ENCODE results near the gene KSR2.
A peak's percentile ranks its signal among the peaks of the same experiment; 100 is the strongest.
"Not testable (repeated sequence)": the region's sequence is repeated elsewhere in the genome, so short reads cannot be mapped to it uniquely, and the experiment has no call there.

KSR2 gene

GRCh38 chr12:117890644-117891043 lies 78.1 kb downstream of the KSR2 start:
- DNase-seq (ENCODE audit: low read depth in 2 of 2) = no peak

- no peak for DNase-seq (ENCODE audit: low read depth in 2 of 2)
Measured at GRCh38 chr12:117890137-117890536, 78.7 kb downstream of the KSR2 start.

- DNase-seq (ENCODE audit: low read depth in 2 of 2) = no peak
Measured at GRCh38 chr12:117889098-117889497, 79.7 kb downstream of the KSR2 start.

GRCh38 chr12:117885211-117885610 lies 83.6 kb downstream of the KSR2 start:
- no peak for DNase-seq (ENCODE audit: low read depth in 2 of 2)

DNA sequence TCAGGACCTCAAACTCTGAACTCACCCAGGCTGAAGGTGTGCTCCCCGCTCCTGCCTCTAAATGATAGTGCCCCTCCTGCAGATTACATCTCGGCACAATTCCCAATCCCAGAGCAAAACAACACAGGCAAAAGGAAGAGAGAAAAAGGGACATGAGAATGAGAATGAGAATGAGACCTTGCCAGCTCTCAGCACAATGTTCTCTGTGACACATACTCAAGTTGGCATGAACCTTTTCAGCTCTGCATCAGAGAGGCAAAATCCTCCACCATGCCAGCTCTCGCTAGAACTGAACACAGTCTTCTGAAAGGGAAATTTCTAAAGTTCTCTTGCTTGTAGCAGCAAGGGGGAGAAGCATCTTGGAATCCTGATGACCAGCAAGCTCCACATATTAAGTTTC lies 84.6 kb downstream of the KSR2 start:
- DNase-seq (ENCODE audit: low read depth in 2 of 2) = no peak

DNA sequence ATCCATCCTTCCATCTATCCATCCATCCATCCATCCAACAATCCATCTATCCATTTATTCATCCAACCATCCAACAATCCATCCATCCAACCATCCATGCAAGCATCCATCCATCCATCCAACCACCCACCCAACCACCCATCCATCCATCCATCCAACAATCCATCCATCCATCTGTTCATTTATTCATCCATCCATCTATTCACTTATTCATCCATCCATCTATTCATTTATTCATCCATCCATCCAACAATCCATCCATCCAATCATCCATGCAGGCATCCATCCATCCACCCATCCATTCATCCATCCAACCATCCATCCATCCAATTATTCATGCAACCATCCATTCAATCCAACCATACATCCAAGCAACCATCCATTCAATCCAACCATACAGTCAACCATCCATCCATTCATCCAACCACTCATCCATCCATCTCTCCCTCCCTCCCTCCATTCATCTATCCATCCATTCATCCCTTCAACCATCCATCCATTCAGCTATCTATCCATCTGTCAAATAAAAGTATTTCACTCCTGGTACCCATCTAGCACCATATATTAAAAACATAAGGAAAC lies 86.1 kb downstream of the KSR2 start:
- no peak for DNase-seq (ENCODE audit: low read depth in 2 of 2)

DNA sequence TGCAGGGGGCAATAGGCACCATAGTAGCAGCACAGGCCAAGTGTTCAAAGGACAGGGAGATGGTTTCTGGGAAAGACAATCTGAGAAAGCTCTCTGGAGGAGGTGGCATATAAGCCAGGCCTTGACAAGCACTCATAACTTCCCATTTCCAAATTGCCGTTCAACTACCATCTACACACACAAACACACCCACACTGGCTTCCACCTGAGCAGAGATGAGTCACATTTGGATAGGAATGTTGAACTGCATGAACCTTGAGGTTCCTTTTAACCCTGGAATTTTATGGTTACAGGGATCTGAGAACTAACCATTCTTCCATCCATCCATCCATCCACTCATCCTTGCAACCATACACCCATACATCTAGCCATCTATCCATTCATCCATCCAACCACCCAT lies 86.6 kb downstream of the KSR2 start:
- DNase-seq (ENCODE audit: low read depth in 2 of 2) = no peak

GRCh38 chr12:117881517-117881916 lies 87.3 kb downstream of the KSR2 start:
- DNase-seq (ENCODE audit: low read depth in 2 of 2) = no peak

DNA sequence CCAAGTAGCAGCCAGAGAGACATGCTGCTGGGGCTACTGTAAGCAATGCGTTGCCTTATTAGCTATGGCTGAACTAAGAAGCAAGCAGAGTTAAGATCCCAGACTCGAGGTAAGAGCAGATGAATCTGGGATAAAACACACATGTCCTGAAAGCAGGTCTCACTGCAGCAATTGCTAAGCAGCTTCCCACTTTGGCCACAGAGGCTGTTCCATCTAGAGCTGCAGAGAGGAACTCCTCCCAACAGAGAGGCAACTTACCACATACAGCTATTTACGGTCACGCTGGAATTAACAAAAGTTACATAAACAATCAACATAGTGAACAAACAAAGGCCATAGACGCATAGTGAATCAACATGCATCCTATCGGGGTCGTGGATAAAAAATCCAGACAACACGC lies 90.2 kb downstream of the KSR2 start:
- no peak for DNase-seq (ENCODE audit: low read depth in 2 of 2)

- DNase-seq (ENCODE audit: low read depth in 2 of 2) = no peak
Measured at GRCh38 chr12:117876436-117876816, 92.4 kb downstream of the KSR2 start.

DNA sequence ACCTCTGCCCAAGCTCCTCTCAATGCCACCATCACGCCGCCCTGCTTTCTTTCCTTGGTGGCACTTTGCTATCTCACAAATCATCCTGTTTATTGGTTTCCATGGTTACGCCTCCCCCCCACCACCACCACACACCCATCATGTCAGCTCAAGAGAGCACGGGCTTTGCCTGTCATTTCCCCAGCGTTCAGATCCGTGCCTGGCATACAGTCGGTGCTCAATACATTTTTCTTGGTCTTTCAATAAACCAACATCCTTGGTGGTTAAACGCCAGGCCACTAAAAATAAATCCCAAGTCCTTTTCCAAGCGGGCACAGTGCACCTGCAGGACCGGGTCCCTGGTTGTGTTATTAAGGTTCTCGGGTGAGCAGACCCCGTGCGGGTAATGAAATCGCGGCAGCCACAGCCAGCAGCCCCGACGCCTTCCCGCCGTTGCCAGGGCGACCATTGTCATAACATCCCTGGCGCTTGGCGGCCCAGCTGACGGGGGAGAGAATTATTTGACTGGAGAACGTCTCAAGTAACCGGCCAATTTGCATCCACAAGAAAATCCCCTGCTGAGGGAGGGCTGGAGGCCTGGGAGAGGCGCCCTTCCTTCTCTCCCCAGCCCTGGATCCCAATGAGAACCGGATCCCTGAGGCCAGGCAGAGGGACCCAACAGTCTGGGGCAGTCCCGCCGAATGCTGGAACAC lies 92.9 kb downstream of the KSR2 start:
- DNase-seq (ENCODE audit: low read depth in 2 of 2) = peak in 1 of 2 donors; percentile 21

- peak; percentile 49 to 61 for DNase-seq (ENCODE audit: low read depth in 2 of 2)
Measured at GRCh38 chr12:117874842-117875434, 93.9 kb downstream of the KSR2 start.

DNA sequence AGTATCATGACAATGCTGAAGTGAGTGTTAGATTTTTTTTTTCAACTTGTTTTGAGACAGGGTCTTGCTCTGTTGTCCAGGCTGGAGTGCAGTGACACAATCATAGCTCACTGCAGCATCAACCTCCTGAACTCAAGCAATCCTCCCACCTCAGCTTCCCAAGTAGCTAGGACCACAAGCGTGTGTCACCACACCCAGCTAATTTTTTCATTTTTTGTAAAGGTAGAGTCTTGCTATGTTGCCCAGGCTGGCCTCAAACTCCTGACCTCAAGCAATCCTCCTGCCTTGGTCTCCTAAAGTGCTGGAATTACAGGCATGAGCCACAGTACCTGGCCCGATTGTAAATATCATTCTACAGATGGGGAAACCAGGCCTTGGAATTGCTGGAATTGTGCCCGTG lies 94.6 kb downstream of the KSR2 start:
- not testable (repeated sequence) for DNase-seq (ENCODE audit: low read depth in 2 of 2)

DNA sequence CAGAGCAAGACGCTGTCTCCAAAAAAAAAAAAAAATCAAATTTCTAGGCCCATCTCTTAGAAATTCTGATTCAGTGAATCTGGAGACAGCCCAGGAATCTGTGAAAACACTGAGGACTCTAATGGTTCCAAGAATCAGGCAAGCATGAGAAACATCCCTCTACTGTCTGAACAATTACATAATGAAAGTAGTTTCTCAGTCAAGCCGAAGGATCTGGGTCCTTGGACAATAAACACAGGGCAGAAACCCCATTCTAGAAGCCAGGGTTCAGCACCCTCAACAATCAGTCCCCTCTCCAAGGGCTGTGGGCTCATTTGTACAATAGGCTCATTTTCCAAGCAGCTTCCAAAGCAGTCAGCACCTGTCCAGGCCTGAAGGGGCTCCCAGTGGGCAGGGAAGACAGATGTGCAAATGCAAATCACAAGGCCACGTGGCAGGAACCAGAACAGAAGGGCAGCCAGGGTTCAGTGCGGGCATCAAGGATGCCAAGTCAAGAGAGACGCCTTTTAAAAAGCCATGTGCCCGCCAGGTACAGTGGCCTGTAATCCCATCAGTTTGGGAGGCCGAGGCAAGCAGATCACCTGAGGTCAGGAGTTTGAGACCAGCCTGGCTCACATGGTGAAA lies 96.1 kb downstream of the KSR2 start:
- no peak for DNase-seq (ENCODE audit: low read depth in 2 of 2)

DNA sequence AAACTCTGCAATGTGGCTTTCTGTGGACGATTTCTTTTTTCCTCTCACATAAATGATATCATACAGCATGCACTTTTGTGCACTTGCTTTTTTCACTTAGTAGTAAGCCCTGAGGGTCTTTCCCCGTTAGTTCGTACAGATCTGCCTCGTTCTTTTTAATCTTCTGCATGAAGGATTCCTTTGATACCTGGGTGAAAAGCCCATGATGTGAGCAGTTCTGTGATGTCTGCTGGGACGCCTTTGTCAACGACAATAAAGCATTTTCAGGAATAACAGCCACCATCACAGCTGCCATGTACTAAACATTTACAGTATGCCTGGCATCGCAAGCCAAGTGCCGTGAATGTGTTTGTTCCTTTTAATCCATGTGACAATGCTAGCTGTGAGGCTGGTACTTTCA lies 99.2 kb downstream of the KSR2 start:
- DNase-seq (ENCODE audit: low read depth in 2 of 2) = no peak

- DNase-seq (ENCODE audit: low read depth in 2 of 2) = no peak
Measured at GRCh38 chr12:117867348-117867747, 101.4 kb downstream of the KSR2 start.

GRCh38 chr12:117865505-117865904 lies 103.3 kb downstream of the KSR2 start:
- no peak for DNase-seq (ENCODE audit: low read depth in 2 of 2)

DNA sequence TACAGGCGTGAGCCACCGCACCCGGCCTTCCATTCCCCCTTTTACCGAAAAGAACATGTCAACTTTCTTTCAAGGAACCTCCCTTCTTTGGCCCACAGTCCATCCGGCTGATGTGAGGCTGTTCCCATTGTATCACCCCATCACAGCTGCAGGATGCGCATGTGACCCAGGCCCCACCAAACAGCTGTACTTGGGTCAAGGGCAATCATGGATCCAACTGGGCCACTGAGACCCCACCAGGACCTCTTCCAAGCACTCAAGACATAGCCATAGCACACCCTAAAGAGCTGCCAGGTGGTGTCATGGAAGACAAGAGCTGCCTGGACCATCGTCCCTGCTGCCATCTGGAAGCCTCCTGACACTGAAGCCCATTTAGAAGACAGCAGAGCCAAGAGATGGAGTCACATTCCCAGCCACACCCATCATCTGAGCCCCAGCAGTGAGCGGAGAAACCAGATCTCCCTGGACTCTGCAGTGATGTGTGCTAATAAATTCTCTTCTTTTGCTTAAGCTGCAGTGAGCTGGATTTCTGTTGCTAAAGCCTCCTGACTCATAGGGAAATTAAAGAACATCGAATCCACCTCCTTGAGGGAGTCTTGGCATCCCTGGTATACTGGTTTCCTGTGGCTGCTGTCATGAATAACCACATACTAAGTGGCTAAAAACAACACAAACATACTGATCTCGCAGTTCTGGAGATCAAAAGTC lies 105.6 kb downstream of the KSR2 start:
- DNase-seq (ENCODE audit: low read depth in 2 of 2) = no peak

DNA sequence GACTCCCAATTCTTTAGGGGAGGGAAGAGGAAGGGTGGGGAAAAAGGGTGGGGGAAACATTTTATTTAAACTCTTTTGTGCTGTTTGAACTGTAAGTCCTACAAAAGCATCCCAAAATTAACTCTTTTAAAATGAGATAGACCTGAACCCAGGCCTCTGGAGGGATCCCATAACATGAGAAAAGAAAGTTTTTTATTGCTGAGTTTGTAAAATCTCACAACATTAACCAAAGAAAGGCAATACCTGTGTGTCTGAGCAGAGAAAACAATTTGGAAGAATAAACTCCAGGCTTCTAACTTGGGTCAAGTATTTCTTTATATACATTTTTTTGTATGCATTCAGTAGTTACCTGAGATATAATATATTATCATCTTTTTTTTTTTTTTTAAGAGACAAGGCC lies 107.1 kb downstream of the KSR2 start:
- DNase-seq (ENCODE audit: low read depth in 2 of 2) = no peak

- not testable (repeated sequence) for DNase-seq (ENCODE audit: low read depth in 2 of 2)
Measured at GRCh38 chr12:117860787-117861290, 108.0 kb downstream of the KSR2 start.

DNA sequence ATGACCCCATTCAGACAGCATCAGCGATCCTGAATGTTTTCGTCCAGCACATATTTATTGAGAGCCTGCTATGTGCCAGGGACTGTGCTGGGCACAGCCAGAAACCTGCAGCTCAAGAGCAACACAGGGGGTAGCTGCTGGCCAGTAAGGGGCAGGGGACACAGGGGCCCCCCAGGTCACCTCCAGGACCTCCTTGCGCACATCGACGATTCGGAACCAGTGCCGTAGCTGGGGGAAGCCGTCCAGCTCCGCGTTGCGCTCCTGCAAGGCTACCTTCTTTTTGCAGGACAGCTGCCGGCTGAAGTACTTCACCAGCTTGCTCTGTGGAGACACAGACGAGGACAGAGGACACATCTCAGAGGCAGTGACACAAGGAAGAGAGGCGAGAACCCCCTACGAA lies 108.7 kb downstream of the KSR2 start:
- DNase-seq (ENCODE audit: low read depth in 2 of 2) = no peak
